Lower leg skin (tissue), 3 donors: ENCODE results near the gene CLSTN1.

Experiments used
- CTCF ChIP-seq, 3 donors: fragments of 450-650 bp; IDR thresholded peaks; one replicate each; pipeline ENCODE4 v1.5.1; 2016; ENCODE audit warnings: antibody characterized with exemption in 3 of 3, mild to moderate bottlenecking in 3 of 3, moderate library complexity in 2 of 3
- POLR2A ChIP-seq, 2 donors: fragments of 450-650 bp; IDR thresholded peaks; one replicate each; pipeline ENCODE4 v1.6.1; 2016 to 2017; ENCODE audit warnings: antibody characterized with exemption in 2 of 2, mild to moderate bottlenecking in 1 of 2, moderate library complexity in 1 of 2

- TF ChIP-seq CTCF (IDR thresholded peaks at IDR 0.05) (no peak), POLR2A (IDR thresholded peaks at IDR 0.05) (no peak)
Observed at GRCh38 chr1:9824702-9825089, 931 bp upstream of the CLSTN1 start.
